SH-SY5Y (cell line): ENCODE measurements around the gene C18orf63.

Source experiments
- GATA2 ChIP-seq: IDR thresholded peaks from 2 replicates; pipeline ENCODE4 v1.6.1; 2011; ENCODE audit warnings: mild to moderate bottlenecking, low read depth, low read length
- GATA3 ChIP-seq: IDR thresholded peaks from 2 replicates; pipeline ENCODE4 v1.6.1; 2011; ENCODE audit warnings: low read depth, mild to moderate bottlenecking, low read length, moderate library complexity

GRCh38 chr18:74268175-74268574 lies 47.5 kb upstream of the C18orf63 start:
- no peak for TF ChIP-seq GATA2
- no peak for TF ChIP-seq GATA3
